ENCODE results near the gene ID3. TPM values are rescaled to one million over a fixed set of nuclear protein-coding genes. Genes with fewer than 3 reads are reported as not detected.

Gene ID3
- polyA plus RNA-seq, 1 of the 3 experiments (the other 2 are of a cell fraction), result 504 TPM

GRCh38 chr1:23526329-23527041 is 32.8 kb downstream of the ID3 start:
- Histone ChIP-seq H3K4me3 (ENCODE audit: low read depth in 2 of 2, low read length in 1 of 2) (no peak overlapping the region), H3K4me2 (no peak overlapping the region), H4K20me1 (ENCODE audit: insufficient read depth) (no peaks in the 10 kb centered on the region), H3F3A (replicated peaks; ENCODE audit: insufficient read depth) (peaks cover 5% of the 10 kb centered on the region), H3K27me3 (ENCODE audit: insufficient read depth) (no peaks in the 10 kb centered on the region), H2AFZ (ENCODE audit: low read depth) (no peak overlapping the region), H3K9me3 (no peaks in the 10 kb centered on the region), H3K9me2 (no peaks in the 10 kb centered on the region), H3K4me1 (ENCODE audit: control insufficient read depth in 1 of 2, insufficient read depth in 2 of 2, low read depth in 1 of 2, low read length in 1 of 2) (peaks cover 6 to 27% of the 10 kb centered on the region in 2 experiments; a peak in 2 of 4 replicates), H3K79me2 (ENCODE audit: insufficient read depth) (no peaks in the 10 kb centered on the region), H3K27ac (ENCODE audit: low read depth in 2 of 2, low read length in 1 of 2) (no peak overlapping the region), H3K9ac (no peak overlapping the region), H3K36me3 (replicated peaks in 1 of 2; ENCODE audit: control insufficient read depth in 1 of 2, insufficient read depth in 2 of 2, low read length in 1 of 2) (no peaks in the 10 kb centered on the region)
- ChIA-PET CTCF (interaction anchor here (0.5 to 29.7 kb wide), 7 partner anchors 14 to 111 kb away, joined by 3 to 503 read pairs (median 8); no protein-coding TSS in a partner anchor), POLR2A (no interaction called here)
- no peak for DNase-seq
- TF ChIP-seq GATA2 (CRISPR knock-in tag; IDR thresholded peaks at IDR 0.05) (no peak), IRF3 (IDR thresholded peaks at IDR 0.05; ENCODE audit: low read depth, low read length) (no peak), RAD21 (IDR thresholded peaks at IDR 0.05; ENCODE audit: low read length) (no peak), GABPA (IDR thresholded peaks at IDR 0.05; ENCODE audit: low read depth) (no peak), USF1 (IDR thresholded peaks at IDR 0.05; ENCODE audit: borderline replicate concordance, low read depth) (no peak), SMC3 (IDR thresholded peaks at IDR 0.05; ENCODE audit: low read depth, low read length) (no peak), FOXM1 (IDR thresholded peaks at IDR 0.05; ENCODE audit: low read depth) (no peak), SIN3A (IDR thresholded peaks at IDR 0.05; ENCODE audit: borderline replicate concordance, low read depth, low read length) (no peak), MEF2A (IDR thresholded peaks at IDR 0.05; ENCODE audit: borderline replicate concordance, low read depth) (no peak), USF2 (IDR thresholded peaks at IDR 0.05; ENCODE audit: borderline replicate concordance, low read depth, low read length) (no peak), CTCF (IDR thresholded peaks at IDR 0.05) (no peak)
- WGBS (ENCODE audit: low lambda C conversion rate), result 97% methylated on average over 6 of the region's 8 CpGs
